GM12878 (cell line): ENCODE measurements around the gene RERE. TPM values are rescaled to one million over a fixed set of nuclear protein-coding genes. Genes with fewer than 3 reads are reported as not detected.

Source experiments
- BMI1 ChIP-seq: fragments of 450-650 bp; IDR thresholded peaks from 2 replicates; pipeline ENCODE4 v1.6.1; 2016; ENCODE audit warnings: mild to moderate bottlenecking, moderate library complexity, borderline replicate concordance
- CHD2 ChIP-seq: IDR thresholded peaks from 2 replicates; pipeline ENCODE4 v1.6.1; 2011; ENCODE audit warnings: low read depth, low read length, improper control_type of control experiment, borderline replicate concordance
- EED ChIP-seq: sonication (generic); IDR thresholded peaks from 2 replicates; pipeline ENCODE4 v1.6.1; 2016; ENCODE audit warnings: antibody characterized with exemption, low read depth
- FOS ChIP-seq: IDR thresholded peaks from 3 replicates; pipeline ENCODE4 v1.6.1; 2011; ENCODE audit warnings: borderline replicate concordance; ENCODE audit not compliant: insufficient read length; ENCODE audit errors: extremely low read depth
- FOXK2 ChIP-seq: fragments of 450-650 bp; IDR thresholded peaks from 2 replicates; pipeline ENCODE4 v1.6.1; 2017; ENCODE audit warnings: mild to moderate bottlenecking, moderate library complexity
- GABPA ChIP-seq: IDR thresholded peaks from 2 replicates; pipeline ENCODE4 v1.6.1; 2014; ENCODE audit warnings: antibody characterized with exemption, low read depth, mild to moderate bottlenecking, inconsistent platforms
- IRF4 ChIP-seq: IDR thresholded peaks from 2 replicates; pipeline ENCODE4 v1.6.1; 2011; ENCODE audit warnings: low read depth, low read length
- LARP7 ChIP-seq: fragments of 450-650 bp; IDR thresholded peaks from 2 replicates; pipeline ENCODE4 v1.6.1; 2017; ENCODE audit warnings: mild to moderate bottlenecking
- MYC ChIP-seq: IDR thresholded peaks from 2 replicates; pipeline ENCODE4 v1.6.1; 2011; ENCODE audit warnings: mild to moderate bottlenecking, low read length, moderate library complexity, inconsistent platforms; ENCODE audit not compliant: insufficient read depth, insufficient replicate concordance, insufficient read length, severe bottlenecking
- NFYA ChIP-seq: IDR thresholded peaks from 2 replicates; pipeline ENCODE4 v1.6.1; 2011; ENCODE audit warnings: low read depth, mild to moderate bottlenecking, low read length, improper control_type of control experiment, borderline replicate concordance
- NR2C1 ChIP-seq: fragments of 450-650 bp; IDR thresholded peaks from 2 replicates; pipeline ENCODE4 v1.6.1; 2017; ENCODE audit warnings: antibody characterized with exemption, mild to moderate bottlenecking, moderate library complexity
- RCOR1 ChIP-seq: conservative IDR thresholded peaks from 2 replicates; pipeline ENCODE4 v1.6.1; 2012; ENCODE audit warnings: low read depth, low read length, improper control_type of control experiment
- RFX5 ChIP-seq: IDR thresholded peaks from 2 replicates; pipeline ENCODE4 v1.6.1; 2011; ENCODE audit warnings: low read depth, low read length, improper control_type of control experiment
- SMAD5 ChIP-seq: IDR thresholded peaks from 2 replicates; pipeline ENCODE4 v1.6.1; 2016; ENCODE audit warnings: antibody characterized with exemption, low read depth
- SREBF2 ChIP-seq: IDR thresholded peaks from 2 replicates; pipeline ENCODE4 v1.6.1; 2012; ENCODE audit warnings: mild to moderate bottlenecking, low read length
- ZNF217 ChIP-seq: fragments of 450-650 bp; IDR thresholded peaks from 2 replicates; pipeline ENCODE4 v1.6.1; 2017; ENCODE audit warnings: antibody characterized with exemption, mild to moderate bottlenecking
- ZNF274 ChIP-seq: IDR thresholded peaks from one replicate; pipeline ENCODE4 v1.8.0; 2011; ENCODE audit not compliant: insufficient read length, insufficient read depth
- ZNF384 ChIP-seq: IDR thresholded peaks from 2 replicates; pipeline ENCODE4 v1.6.1; 2012; ENCODE audit warnings: low read depth, mild to moderate bottlenecking, low read length, improper control_type of control experiment, borderline replicate concordance
- polyA plus RNA-seq, 11 experiments: library from polyadenylated mRNA; depleted of rRNA in 4 of 11; unstranded in 6 of 11; stranded (reverse) in 5 of 11; fragments of >200 nt; fragmentation: Nextera tagmentation in 4 of 11; fragmentation: Illumina TruSeq in 1 of 11; extraction: Ambion mirVana in 4 of 11; extraction: Trizol in 1 of 11; gene quantifications; 1 replicate in 1 of 11; 2 replicates in 10 of 11; pipeline versions ENCODE4 v1.2.1 to v1.2.3, GENCODE V29; 2011 to 2016; ENCODE audit warnings: inconsistent platforms in 2 of 11, missing spikeins in 2 of 11, low read depth in 1 of 11
- total RNA-seq, 4 experiments: library from RNA; depleted of rRNA in 3 of 4; stranded (reverse); fragments of >200 nt in 3 of 4; fragmentation: Illumina TruSeq in 1 of 4; extraction: Trizol in 1 of 4; gene quantifications; 2 replicates each; pipeline versions ENCODE4 v1.2.1 to v1.2.3, GENCODE V29; 2013 to 2021
- TF ChIP-seq, protein P1 (sequence below): fragments of 450-650 bp; IDR thresholded peaks from 2 replicates; pipeline ENCODE4 v1.6.1; 2016; ENCODE audit warnings: mild to moderate bottlenecking
- TF ChIP-seq, protein P2 (sequence below): fragments of 450-650 bp; IDR thresholded peaks from 2 replicates; pipeline ENCODE4 v1.6.1; 2017; ENCODE audit warnings: low read depth, mild to moderate bottlenecking, moderate library complexity
- TF ChIP-seq, protein P3 (sequence below): IDR thresholded peaks from 2 replicates; pipeline ENCODE4 v1.6.1; 2011; ENCODE audit warnings: low read depth, low read length, improper control_type of control experiment, borderline replicate concordance
- TF ChIP-seq, protein P4 (sequence below): IDR thresholded peaks from 2 replicates; pipeline ENCODE4 v1.6.1; 2012; ENCODE audit warnings: low read length, inconsistent platforms
- TF ChIP-seq, protein P5 (sequence below): fragments of 450-650 bp; IDR thresholded peaks from 2 replicates; pipeline ENCODE4 v1.6.1; 2017; ENCODE audit warnings: mild to moderate bottlenecking, low read depth, inconsistent platforms; ENCODE audit not compliant: poor library complexity, severe bottlenecking

The RERE gene
- total and polyA plus RNA-seq, 10 of the 15 experiments (the other 5 are each of a cell fraction or from before 2014, with no cell fraction given) = 5.2 to 60.5 (median 20.2) TPM

DNA sequence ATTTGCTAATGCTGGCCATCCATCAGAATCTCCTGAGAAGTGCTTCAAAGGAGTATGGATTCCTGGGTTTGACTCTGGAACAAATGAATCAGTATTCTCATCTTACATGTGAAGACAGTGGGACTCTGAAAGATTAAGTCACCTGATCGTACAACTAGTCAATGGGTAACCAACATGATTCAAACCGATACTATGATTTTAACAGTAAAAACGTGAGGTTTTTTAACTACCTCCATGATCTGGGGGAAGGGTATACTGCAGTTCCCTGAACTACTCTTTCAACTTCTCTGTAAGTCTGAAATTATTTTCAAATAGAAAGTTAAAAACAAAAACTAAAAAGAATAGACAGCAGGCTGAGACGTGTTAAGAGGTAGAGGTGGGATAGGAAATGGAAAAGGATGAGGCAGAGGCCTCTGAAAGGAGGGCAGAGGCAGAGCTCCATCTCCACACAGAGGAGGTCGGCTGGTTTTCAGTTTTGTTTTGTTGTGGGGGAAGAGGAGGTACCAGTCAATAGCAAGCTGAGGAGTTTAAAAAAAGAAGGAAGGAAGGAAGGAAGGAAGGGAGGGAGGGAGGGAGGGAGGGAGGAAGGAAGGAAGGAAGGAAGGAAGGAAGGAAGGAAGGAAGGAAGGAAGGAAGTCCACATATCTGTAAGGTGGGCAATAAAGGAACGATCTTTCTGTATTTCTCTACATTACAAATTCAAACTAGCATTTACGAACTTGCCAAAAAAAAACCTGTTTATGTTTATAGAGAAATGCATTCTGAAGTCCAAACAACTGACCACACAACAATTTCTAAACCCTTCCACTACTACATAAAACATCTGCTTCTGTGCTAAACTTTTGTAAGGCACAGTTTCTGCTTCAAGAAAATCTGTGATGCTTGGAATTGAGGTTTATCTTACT is 213.1 kb downstream of the RERE start (continued):
- TF ChIP-seq, protein P1, sequence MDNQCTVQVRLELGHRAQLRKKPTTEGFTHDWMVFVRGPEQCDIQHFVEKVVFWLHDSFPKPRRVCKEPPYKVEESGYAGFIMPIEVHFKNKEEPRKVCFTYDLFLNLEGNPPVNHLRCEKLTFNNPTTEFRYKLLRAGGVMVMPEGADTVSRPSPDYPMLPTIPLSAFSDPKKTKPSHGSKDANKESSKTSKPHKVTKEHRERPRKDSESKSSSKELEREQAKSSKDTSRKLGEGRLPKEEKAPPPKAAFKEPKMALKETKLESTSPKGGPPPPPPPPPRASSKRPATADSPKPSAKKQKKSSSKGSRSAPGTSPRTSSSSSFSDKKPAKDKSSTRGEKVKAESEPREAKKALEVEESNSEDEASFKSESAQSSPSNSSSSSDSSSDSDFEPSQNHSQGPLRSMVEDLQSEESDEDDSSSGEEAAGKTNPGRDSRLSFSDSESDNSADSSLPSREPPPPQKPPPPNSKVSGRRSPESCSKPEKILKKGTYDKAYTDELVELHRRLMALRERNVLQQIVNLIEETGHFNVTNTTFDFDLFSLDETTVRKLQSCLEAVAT = no peak
- TF ChIP-seq FOS (no peak), ZNF217 (peak; percentile 100), NFYA (no peak), ZNF384 (no peak), GABPA (0 out of 2 replicates have a peak, but pooled peaks have one; percentile 28), SMAD5 (no peak), EED (no peak; the same call in 1 of the 2 replicates), SREBF2 (no peak), CHD2 (peak; percentile 67; the same call in 1 of the 2 replicates), NR2C1 (no peak), MYC (no peak), RFX5 (no peak), ZNF274 (no peak), FOXK2 (no peak), RCOR1 (0 out of 2 replicates have a peak, but pooled peaks have one; percentile 65), IRF4 (peak; percentile 91), LARP7 (no peak), BMI1 (0 out of 2 replicates have a peak, but pooled peaks have one; percentile 36)
- TF ChIP-seq, protein P2, sequence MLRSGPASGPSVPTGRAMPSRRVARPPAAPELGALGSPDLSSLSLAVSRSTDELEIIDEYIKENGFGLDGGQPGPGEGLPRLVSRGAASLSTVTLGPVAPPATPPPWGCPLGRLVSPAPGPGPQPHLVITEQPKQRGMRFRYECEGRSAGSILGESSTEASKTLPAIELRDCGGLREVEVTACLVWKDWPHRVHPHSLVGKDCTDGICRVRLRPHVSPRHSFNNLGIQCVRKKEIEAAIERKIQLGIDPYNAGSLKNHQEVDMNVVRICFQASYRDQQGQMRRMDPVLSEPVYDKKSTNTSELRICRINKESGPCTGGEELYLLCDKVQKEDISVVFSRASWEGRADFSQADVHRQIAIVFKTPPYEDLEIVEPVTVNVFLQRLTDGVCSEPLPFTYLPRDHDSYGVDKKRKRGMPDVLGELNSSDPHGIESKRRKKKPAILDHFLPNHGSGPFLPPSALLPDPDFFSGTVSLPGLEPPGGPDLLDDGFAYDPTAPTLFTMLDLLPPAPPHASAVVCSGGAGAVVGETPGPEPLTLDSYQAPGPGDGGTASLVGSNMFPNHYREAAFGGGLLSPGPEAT = peak; percentile 73; the same call in 1 of the 2 replicates
- TF ChIP-seq, protein P3, sequence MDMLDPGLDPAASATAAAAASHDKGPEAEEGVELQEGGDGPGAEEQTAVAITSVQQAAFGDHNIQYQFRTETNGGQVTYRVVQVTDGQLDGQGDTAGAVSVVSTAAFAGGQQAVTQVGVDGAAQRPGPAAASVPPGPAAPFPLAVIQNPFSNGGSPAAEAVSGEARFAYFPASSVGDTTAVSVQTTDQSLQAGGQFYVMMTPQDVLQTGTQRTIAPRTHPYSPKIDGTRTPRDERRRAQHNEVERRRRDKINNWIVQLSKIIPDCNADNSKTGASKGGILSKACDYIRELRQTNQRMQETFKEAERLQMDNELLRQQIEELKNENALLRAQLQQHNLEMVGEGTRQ = no peak; the same call in 1 of the 2 replicates
- TF ChIP-seq, protein P4, sequence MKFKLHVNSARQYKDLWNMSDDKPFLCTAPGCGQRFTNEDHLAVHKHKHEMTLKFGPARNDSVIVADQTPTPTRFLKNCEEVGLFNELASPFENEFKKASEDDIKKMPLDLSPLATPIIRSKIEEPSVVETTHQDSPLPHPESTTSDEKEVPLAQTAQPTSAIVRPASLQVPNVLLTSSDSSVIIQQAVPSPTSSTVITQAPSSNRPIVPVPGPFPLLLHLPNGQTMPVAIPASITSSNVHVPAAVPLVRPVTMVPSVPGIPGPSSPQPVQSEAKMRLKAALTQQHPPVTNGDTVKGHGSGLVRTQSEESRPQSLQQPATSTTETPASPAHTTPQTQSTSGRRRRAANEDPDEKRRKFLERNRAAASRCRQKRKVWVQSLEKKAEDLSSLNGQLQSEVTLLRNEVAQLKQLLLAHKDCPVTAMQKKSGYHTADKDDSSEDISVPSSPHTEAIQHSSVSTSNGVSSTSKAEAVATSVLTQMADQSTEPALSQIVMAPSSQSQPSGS = peak; percentile 87
- TF ChIP-seq, protein P5, sequence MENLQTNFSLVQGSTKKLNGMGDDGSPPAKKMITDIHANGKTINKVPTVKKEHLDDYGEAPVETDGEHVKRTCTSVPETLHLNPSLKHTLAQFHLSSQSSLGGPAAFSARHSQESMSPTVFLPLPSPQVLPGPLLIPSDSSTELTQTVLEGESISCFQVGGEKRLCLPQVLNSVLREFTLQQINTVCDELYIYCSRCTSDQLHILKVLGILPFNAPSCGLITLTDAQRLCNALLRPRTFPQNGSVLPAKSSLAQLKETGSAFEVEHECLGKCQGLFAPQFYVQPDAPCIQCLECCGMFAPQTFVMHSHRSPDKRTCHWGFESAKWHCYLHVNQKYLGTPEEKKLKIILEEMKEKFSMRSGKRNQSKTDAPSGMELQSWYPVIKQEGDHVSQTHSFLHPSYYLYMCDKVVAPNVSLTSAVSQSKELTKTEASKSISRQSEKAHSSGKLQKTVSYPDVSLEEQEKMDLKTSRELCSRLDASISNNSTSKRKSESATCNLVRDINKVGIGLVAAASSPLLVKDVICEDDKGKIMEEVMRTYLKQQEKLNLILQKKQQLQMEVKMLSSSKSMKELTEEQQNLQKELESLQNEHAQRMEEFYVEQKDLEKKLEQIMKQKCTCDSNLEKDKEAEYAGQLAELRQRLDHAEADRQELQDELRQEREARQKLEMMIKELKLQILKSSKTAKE = peak; percentile 89
